GM23248 (cell line): ENCODE results near the gene CHMP3. TPM values are rescaled to one million over a fixed set of nuclear protein-coding genes. Genes with fewer than 3 reads are reported as not detected.
"Not testable (repeated sequence)": the region's sequence is repeated elsewhere in the genome, so short reads cannot be mapped to it uniquely, and the experiment has no call there.

Source experiments
- DNase-seq: peaks from one replicate; pipeline ENCODE4 v3.0.0-alpha.2; 2015
- H2AFZ ChIP-seq: fragments of 200-600 bp; sonication (generic); 2 replicates; pipeline ENCODE4 v1.6.1; 2016; ENCODE audit warnings: antibody characterized with exemption
- H3F3A ChIP-seq: fragments of 200-600 bp; sonication (generic); 2 replicates; pipeline ENCODE4 v1.6.1; 2016; ENCODE audit warnings: mild to moderate bottlenecking, antibody characterized with exemption, mixed run types; ENCODE audit not compliant: insufficient read depth
- H3K27ac ChIP-seq: fragments of 200-600 bp; sonication (generic); 2 replicates; pipeline ENCODE4 v1.5.1; 2016; ENCODE audit warnings: mild to moderate bottlenecking
- H3K27me3 ChIP-seq: fragments of 200-600 bp; sonication (generic); replicated peaks from 2 replicates; pipeline ENCODE4 v1.6.1; 2016; ENCODE audit warnings: mild to moderate bottlenecking; ENCODE audit not compliant: insufficient read depth
- H3K36me3 ChIP-seq: fragments of 200-600 bp; sonication (generic); 2 replicates; pipeline ENCODE4 v1.6.1; 2016; ENCODE audit warnings: low read depth, mild to moderate bottlenecking
- H3K4me1 ChIP-seq: fragments of 200-600 bp; sonication (generic); 2 replicates; pipeline ENCODE4 v1.6.1; 2016; ENCODE audit warnings: mild to moderate bottlenecking; ENCODE audit not compliant: insufficient read depth
- H3K4me2 ChIP-seq: fragments of 200-600 bp; sonication (generic); one replicate; pipeline ENCODE4 v1.6.1; 2016; ENCODE audit warnings: mild to moderate bottlenecking; ENCODE audit not compliant: unreplicated experiment
- H3K4me3 ChIP-seq: fragments of 200-600 bp; sonication (generic); 2 replicates; pipeline ENCODE4 v1.5.1; 2016; ENCODE audit warnings: mild to moderate bottlenecking
- H3K79me2 ChIP-seq: fragments of 200-600 bp; sonication (generic); 2 replicates; pipeline ENCODE4 v1.6.1; 2016; ENCODE audit warnings: mild to moderate bottlenecking; ENCODE audit not compliant: insufficient read depth
- H3K9ac ChIP-seq: fragments of 200-600 bp; sonication (generic); 2 replicates; pipeline ENCODE4 v1.6.1; 2016; ENCODE audit warnings: mild to moderate bottlenecking
- H3K9me2 ChIP-seq: fragments of 200-600 bp; sonication (generic); 2 replicates; pipeline ENCODE4 v1.6.1; 2016; ENCODE audit warnings: mixed run types, mild to moderate bottlenecking, moderate library complexity; ENCODE audit not compliant: insufficient read depth
- H3K9me3 ChIP-seq: fragments of 200-600 bp; sonication (generic); one replicate; pipeline ENCODE4 v1.6.1; 2017; ENCODE audit warnings: low read depth
- H4K20me1 ChIP-seq: fragments of 200-600 bp; sonication (generic); 2 replicates; pipeline ENCODE4 v1.6.0; 2016; ENCODE audit not compliant: insufficient read depth
- EZH2 ChIP-seq: fragments of 200-600 bp; sonication (generic); IDR thresholded peaks from 2 replicates; pipeline ENCODE4 v1.6.1; 2018; ENCODE audit warnings: antibody characterized with exemption, mild to moderate bottlenecking; ENCODE audit not compliant: insufficient read depth, poor library complexity, severe bottlenecking
- EZH2phosphoT487 ChIP-seq: fragments of 200-600 bp; sonication (generic); IDR thresholded peaks from 2 replicates; pipeline ENCODE4 v1.6.1; 2018; ENCODE audit warnings: antibody characterized with exemption, moderate library complexity, mild to moderate bottlenecking, low read depth; ENCODE audit not compliant: insufficient read depth
- WGBS, 2 experiments: methylation state at CpG; one replicate each; pipeline ENCODE4 v1.1.6; 2015 to 2017; ENCODE audit warnings: low lambda C conversion rate in 2 of 2, low coverage in 1 of 2; ENCODE audit errors: missing lambda C conversion rate in 2 of 2; 5-methylcytosine and 5-hydroxymethylcytosine counted together
- in situ Hi-C: fragments of 300-500 bp; cut with MboI; formaldehyde crosslinking; loops from 2 replicates; pipeline ENCODE4 v1.15.0; 2020
- polyA plus RNA-seq: library from polyadenylated mRNA; unstranded; fragments of >200 nt; fragmentation: Nextera tagmentation; extraction: Ambion mirVana; gene quantifications from 2 replicates; pipeline ENCODE4 v1.2.1, GENCODE V29; 2016
- total RNA-seq: library from RNA; depleted of rRNA; stranded (reverse); fragments of >200 nt; shearing (Covaris generic); gene quantifications from 2 replicates; pipeline ENCODE4 v1.2.3, GENCODE V29; 2014

CHMP3 gene
- total and polyA plus RNA-seq, 2 experiments from 2014 or later, result 74.5 to 81.2 TPM

DNA sequence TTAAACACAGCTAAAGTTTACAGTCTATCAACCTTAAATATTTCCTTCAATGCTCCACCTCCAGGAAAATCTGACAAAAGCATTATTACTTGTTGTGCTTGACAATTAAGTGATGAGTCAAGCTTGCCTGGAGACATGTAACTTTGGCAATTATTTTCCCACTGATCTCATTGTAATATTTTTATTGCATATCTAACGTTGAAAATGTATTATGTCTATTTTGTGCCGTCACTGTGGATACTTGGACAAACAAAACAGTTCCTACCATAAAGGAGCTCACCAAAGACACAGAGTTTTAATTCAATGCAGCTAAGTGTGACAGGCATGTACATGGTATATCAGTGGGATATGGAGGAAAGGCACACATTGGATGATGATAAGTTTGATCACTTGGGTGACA is 35.7 kb upstream of the CHMP3 start:
- Histone ChIP-seq H3K4me2 (no peak overlapping the region), H3K36me3 (peaks cover 5% of the 10 kb centered on the region; the same call in 1 of the 2 replicates), H2AFZ (no peak overlapping the region), H3K79me2 (no peaks in the 10 kb centered on the region), H3K9me3 (no peaks in the 10 kb centered on the region), H3K4me1 (no peaks in the 10 kb centered on the region), H3K27ac (no peak overlapping the region), H3K9me2 (no peaks in the 10 kb centered on the region), H4K20me1 (no peaks in the 10 kb centered on the region), H3K4me3 (no peak overlapping the region), H3K27me3 (no peaks in the 10 kb centered on the region), H3F3A (no peaks in the 10 kb centered on the region), H3K9ac (no peak overlapping the region)
- TF ChIP-seq EZH2phosphoT487 (no peak), EZH2 (no peak)
- in situ Hi-C loops, result no loop called here
- 2% methylated on average over 2 of the region's 2 CpGs for WGBS, 2 experiments
- peak; percentile 31 for DNase-seq

- H3K79me2 ChIP-seq, result no peaks in the 10 kb centered on the region
- no peak overlapping the region for H2AFZ ChIP-seq
- WGBS, 2 experiments, result 39 to 42% methylated on average over 2 of the region's 2 CpGs
- H3F3A ChIP-seq, result no peaks in the 10 kb centered on the region
- DNase-seq, result no peak
- no peaks in the 10 kb centered on the region for H3K4me1 ChIP-seq
- no peaks in the 10 kb centered on the region for H3K9me2 ChIP-seq
- H4K20me1 ChIP-seq, result no peaks in the 10 kb centered on the region
- no peaks in the 10 kb centered on the region for H3K36me3 ChIP-seq
- no peak overlapping the region for H3K9ac ChIP-seq
- no peak overlapping the region for H3K4me2 ChIP-seq
- H3K9me3 ChIP-seq, result no peaks in the 10 kb centered on the region
- no peaks in the 10 kb centered on the region for H3K27me3 ChIP-seq
- in situ Hi-C loops, result no loop called here
- H3K4me3 ChIP-seq, result no peak overlapping the region
- TF ChIP-seq EZH2phosphoT487 (no peak), EZH2 (no peak)
- H3K27ac ChIP-seq, result no peak overlapping the region
These were observed 32.9 kb upstream of the CHMP3 start for GRCh38 chr2:86596118-86596517.

- Histone ChIP-seq H3K9me3 (no peaks in the 10 kb centered on the region), H3K9ac (no peak overlapping the region), H3K79me2 (no peaks in the 10 kb centered on the region), H3K36me3 (no peaks in the 10 kb centered on the region), H3K27ac (no peak overlapping the region), H3K27me3 (no peaks in the 10 kb centered on the region), H3K4me1 (no peaks in the 10 kb centered on the region), H3F3A (no peaks in the 10 kb centered on the region), H3K4me2 (no peak overlapping the region), H3K9me2 (no peaks in the 10 kb centered on the region), H3K4me3 (no peak overlapping the region), H2AFZ (no peak overlapping the region), H4K20me1 (no peaks in the 10 kb centered on the region)
- no peak for TF ChIP-seq EZH2
- TF ChIP-seq EZH2phosphoT487, result no peak
- in situ Hi-C loops, result no loop called here
- WGBS, 2 experiments, result 63 to 68% methylated on average over 2 of the region's 2 CpGs
- DNase-seq, result no peak
These were observed 30.0 kb upstream of the CHMP3 start for GRCh38 chr2:86593266-86593665.

- Histone ChIP-seq H2AFZ (no peak overlapping the region), H3K9me2 (no peaks in the 10 kb centered on the region), H3K4me2 (no peak overlapping the region), H3K9ac (no peak overlapping the region), H3K9me3 (no peaks in the 10 kb centered on the region), H3F3A (no peaks in the 10 kb centered on the region), H3K36me3 (no peaks in the 10 kb centered on the region), H3K27me3 (no peaks in the 10 kb centered on the region), H3K4me1 (no peaks in the 10 kb centered on the region), H3K27ac (no peak overlapping the region), H3K79me2 (no peaks in the 10 kb centered on the region), H4K20me1 (no peaks in the 10 kb centered on the region), H3K4me3 (no peak overlapping the region)
- no peak for TF ChIP-seq EZH2
- no peak for TF ChIP-seq EZH2phosphoT487
- DNase-seq, result peak; percentile 33
- WGBS, 2 experiments, result 0 to 2% methylated on average over 3 of the region's 3 CpGs
- in situ Hi-C loops, result no loop called here
These were observed 29.4 kb upstream of the CHMP3 start for GRCh38 chr2:86592547-86593230.

DNA sequence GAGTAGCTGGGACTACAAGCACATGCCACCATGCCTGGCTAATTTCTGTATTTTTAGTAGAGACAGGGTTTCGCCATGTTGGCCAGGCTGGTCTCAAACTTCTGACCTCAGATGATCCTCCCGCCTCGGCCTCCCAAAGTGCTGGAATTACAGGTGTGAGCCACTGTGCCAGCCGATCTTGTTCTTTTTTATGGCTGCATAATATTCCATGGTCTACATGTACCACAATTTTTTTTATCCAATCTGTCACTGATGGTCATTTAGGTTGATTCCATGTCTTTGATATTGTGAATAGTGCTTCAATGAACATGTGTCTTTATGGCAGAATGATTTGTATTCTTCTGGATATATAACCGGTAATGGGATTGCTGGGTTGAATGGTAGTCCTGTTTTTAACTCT is 26.5 kb upstream of the CHMP3 start:
- H3K27ac ChIP-seq, H3K9me2 ChIP-seq, H3F3A ChIP-seq, H2AFZ ChIP-seq, H3K9me3 ChIP-seq, H3K4me2 ChIP-seq, H3K4me3 ChIP-seq, H3K9ac ChIP-seq, H3K27me3 ChIP-seq, DNase-seq, H3K79me2 ChIP-seq, H3K36me3 ChIP-seq, H4K20me1 ChIP-seq, H3K4me1 ChIP-seq, in situ Hi-C loops: not testable (repeated sequence)
- 74 to 81% methylated on average over 5 of the region's 5 CpGs for WGBS, 2 experiments
